HG03108 (cell line): Measurements from ENCODE around the gene PBRM1.

ENCODE experiments used
- ATAC-seq: cut with Tn5 transposase; IDR thresholded peaks from one replicate; pipeline ENCODE4 v1.9.1; 2021; ENCODE audit warnings: moderate library complexity; ENCODE audit not compliant: unreplicated experiment

The PBRM1 gene

GRCh38 chr3:52512727-52513126, 173.0 kb downstream of the PBRM1 start:
- no peak for ATAC-seq

DNA sequence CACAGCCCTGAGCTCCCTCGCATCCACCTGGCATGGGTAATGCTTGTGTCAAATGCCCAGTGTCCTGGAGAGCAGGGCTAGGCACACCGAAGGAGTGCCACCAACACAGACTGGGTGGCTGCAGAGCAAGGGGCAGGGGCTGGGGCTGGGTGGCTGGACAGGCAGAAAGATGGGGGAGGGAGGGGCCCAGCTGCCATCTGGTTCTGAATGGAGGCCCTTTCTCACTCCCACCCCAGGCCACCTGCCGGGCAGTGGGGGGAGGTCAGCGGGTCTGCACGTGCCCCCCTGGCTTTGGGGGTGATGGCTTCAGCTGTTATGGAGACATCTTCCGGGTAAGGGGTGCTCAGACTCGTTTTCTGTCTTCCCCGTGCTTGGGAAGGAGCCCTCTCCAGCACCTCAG, 173.6 kb downstream of the PBRM1 start:
- ATAC-seq, result no peak

DNA sequence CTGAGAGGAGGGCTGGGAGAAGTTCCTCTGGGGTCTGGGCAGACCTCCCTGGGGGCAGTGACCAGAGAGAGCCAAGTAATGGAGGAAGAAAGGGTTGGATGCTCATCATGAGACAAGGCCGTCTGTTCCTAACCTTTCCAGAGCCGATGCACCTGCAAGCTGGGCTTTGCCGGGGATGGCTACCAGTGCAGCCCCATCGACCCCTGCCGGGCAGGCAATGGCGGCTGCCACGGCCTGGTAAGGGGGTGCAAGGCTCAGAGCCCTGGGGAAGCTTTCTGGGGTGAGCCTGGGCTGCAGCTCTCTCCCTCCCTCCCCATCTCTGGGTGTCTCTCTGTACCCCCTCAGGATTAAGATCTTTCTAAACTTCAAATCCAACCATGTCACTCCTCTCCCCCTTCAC, 174.2 kb downstream of the PBRM1 start:
- no peak for ATAC-seq

- no peak for ATAC-seq
Observed at GRCh38 chr3:52509753-52510328, 175.9 kb downstream of the PBRM1 start.

GRCh38 chr3:52507359-52507758, 178.4 kb downstream of the PBRM1 start:
- no peak for ATAC-seq

GRCh38 chr3:52506266-52506966, 179.3 kb downstream of the PBRM1 start:
- ATAC-seq, result no peak

DNA sequence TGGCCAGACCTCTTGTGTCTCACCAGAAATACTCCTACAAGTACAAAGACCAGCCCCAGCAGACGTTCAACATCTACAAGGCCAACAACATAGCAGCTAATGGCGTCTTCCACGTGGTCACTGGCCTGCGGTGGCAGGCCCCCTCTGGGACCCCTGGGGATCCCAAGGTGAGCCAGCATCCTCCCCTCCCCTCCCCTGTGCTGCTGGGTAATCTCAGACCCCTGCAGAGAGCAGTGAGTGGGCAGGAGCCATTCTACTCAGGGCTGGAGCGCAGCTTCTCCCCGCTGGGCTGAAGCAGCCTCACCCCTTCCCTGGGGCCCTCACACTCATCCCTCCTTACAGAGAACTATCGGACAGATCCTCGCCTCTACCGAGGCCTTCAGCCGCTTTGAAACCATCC, 180.7 kb downstream of the PBRM1 start:
- ATAC-seq, result no peak

DNA sequence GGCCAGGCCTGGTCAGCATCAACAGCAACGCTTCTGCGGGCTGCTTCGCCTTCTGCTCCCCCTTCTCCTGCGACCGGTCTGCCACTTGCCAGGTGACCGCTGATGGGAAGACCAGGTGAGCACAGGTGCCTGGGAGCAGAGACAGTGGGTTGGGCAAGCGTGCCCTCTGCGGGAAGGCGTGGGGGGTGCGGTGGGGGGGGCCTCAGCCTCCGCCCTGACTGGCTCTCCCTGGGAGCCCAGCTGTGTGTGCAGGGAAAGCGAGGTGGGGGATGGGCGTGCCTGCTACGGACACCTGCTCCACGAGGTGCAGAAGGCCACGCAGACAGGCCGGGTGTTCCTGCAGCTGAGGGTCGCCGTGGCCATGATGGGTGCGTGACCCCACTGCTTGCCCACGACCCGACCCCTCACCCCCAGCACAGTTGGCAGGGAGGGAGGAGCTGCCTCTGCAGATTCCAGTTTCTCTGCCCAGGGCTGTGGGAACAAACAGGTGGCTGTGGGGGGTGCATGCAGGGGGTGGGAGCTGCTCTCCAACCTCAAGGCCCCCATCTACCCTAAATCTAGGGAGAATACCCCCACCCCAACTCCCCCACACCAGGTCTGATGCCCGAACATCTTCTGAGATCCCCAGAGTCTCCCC, 181.8 kb downstream of the PBRM1 start:
- no peak for ATAC-seq

GRCh38 chr3:52502808-52503350, 182.8 kb downstream of the PBRM1 start:
- no peak for ATAC-seq

DNA sequence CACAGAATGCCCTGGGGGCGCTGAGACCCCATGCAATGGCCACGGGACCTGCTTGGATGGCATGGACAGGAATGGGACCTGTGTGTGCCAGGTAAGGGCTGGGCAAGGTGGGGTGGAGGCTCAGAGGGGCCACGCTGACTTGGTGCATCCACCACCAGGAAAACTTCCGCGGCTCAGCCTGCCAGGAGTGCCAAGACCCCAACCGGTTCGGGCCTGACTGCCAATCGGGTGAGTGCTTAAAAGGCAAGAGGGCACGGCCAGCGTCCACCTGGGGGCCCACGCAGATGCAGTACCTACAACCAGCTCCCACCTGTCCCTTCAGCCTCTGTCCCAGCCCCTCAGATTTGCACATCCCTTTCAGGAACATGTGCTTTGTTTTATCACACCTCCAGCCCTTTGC, 183.7 kb downstream of the PBRM1 start:
- ATAC-seq, result no peak

- ATAC-seq, result no peak
Observed at GRCh38 chr3:52501046-52501445, 184.7 kb downstream of the PBRM1 start.

DNA sequence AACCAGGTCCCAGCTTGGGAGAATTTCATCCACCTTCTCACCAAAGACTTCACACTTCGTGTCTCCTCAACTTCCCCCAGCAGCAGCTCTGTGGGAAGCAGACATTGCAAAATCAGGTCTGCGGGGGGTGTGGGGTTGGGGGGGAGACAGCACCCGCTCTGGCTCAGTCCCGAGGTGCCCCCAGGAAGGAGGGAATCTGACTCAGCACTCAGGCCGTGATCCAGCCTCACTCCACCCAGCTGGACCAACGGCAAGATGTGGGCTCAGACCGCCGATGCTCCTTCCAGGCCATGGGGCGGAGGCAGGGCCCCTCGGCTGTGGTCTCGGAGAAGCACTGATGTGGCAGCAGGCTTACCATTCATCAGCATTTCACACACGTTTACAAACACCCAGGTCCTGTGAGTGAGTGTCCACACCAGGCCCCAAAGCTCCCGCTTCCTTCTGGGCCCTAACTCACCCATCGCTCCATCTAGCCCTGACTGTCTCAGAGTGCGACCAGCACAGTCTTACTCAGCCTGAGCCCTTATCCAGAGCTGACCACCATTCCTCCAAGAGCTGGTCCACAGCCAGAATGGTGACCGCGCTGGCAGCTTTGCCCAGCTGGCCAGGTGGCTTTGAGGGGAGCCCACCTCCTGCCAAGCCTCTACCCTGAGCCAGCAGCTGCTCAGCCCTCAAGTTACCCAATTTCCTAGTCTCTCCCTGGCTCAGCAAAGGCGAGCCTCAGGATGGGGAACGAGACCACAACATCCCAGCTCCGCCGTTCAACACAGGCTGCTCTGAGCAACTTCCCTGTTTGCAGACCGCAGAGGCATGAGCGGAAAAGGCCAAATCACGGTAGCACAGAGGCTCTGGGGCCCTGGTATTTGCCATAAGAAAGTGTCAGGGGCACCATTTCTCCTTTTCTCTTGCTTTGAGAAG, 187.3 kb downstream of the PBRM1 start:
- no peak for ATAC-seq

DNA sequence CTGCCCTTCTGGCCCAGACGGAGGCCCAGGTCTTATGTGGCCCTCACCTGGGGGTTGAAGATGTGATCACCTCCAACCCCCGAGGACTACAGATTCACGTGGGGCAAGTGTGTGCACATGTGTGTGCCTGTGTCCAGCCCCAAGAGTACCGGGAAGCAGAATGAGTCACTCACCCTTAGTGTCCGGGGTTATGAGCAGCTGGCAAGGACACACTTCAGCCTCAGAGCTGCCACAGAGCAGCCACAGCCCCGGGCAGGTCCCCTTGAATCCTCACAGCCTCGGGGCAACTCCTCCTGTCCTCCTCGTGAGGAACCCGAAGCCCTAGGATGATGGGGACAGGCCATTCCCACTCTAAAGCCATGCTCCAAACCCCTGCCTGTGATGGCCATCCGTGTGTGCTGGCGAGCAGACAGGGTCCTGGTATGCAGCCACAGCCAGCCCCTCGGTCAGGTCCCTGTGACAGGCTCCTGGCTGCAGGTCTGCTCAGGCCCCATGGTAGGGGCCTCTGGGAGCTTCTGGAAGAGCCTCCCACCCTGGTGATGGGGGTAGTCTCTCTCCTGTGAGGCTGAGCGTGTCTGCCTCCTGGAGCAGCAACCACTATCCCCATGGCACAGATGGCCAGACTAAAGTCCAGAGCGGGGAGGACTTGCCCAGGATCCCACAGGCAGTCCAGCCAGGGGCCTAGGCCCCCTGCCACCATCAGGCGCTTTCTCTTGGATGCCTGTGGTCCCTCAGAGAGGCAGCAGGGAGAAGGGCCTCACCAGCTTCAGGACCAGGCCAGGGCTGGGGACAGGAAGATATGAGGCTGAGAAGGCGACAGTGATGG, 189.7 kb downstream of the PBRM1 start:
- ATAC-seq, result no peak
